Fibroblast of mammary gland (primary cell): ENCODE results near the gene ADAMTS18.
A peak's percentile ranks its signal among the peaks of the same experiment; 100 is the strongest.

Experiments used
- DNase-seq: peaks from one replicate; pipeline ENCODE4 v3.0.0-alpha.2; 2010; ENCODE audit warnings: low read depth
- H3K4me3 ChIP-seq: 2 replicates; pipeline ENCODE4 v1.5.1; 2011; ENCODE audit warnings: low read depth, mild to moderate bottlenecking, low read length, moderate library complexity; ENCODE audit not compliant: control insufficient read depth
- TF ChIP-seq, protein P1 (sequence below): conservative IDR thresholded peaks from 2 replicates; pipeline ENCODE4 v1.5.1; 2011; ENCODE audit warnings: low read depth, low read length, inconsistent platforms; ENCODE audit not compliant: control insufficient read depth, insufficient read depth

ADAMTS18 gene

DNA sequence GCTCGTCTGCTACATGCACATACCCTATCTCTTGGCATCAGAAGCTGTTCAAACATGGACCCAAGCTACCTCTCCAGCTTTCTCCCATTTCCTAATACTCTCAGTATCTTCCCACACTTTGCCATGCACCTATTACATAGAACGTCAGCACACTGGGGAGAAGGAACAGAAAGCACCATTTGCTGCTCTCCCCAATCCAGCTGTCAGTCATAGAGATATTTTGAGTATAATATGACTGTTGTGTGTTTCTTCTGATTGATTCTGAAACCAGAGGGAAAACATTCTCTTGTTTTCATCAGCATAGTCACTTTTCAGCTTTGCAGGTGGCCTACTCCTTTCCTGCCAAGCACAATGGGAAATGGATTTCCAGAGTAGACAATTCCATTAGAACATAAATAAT lies 107.1 kb downstream of the ADAMTS18 start:
- no peak for DNase-seq
- TF ChIP-seq, protein P1, sequence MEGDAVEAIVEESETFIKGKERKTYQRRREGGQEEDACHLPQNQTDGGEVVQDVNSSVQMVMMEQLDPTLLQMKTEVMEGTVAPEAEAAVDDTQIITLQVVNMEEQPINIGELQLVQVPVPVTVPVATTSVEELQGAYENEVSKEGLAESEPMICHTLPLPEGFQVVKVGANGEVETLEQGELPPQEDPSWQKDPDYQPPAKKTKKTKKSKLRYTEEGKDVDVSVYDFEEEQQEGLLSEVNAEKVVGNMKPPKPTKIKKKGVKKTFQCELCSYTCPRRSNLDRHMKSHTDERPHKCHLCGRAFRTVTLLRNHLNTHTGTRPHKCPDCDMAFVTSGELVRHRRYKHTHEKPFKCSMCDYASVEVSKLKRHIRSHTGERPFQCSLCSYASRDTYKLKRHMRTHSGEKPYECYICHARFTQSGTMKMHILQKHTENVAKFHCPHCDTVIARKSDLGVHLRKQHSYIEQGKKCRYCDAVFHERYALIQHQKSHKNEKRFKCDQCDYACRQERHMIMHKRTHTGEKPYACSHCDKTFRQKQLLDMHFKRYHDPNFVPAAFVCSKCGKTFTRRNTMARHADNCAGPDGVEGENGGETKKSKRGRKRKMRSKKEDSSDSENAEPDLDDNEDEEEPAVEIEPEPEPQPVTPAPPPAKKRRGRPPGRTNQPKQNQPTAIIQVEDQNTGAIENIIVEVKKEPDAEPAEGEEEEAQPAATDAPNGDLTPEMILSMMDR, result no peak
- no peak overlapping the region for H3K4me3 ChIP-seq

DNA sequence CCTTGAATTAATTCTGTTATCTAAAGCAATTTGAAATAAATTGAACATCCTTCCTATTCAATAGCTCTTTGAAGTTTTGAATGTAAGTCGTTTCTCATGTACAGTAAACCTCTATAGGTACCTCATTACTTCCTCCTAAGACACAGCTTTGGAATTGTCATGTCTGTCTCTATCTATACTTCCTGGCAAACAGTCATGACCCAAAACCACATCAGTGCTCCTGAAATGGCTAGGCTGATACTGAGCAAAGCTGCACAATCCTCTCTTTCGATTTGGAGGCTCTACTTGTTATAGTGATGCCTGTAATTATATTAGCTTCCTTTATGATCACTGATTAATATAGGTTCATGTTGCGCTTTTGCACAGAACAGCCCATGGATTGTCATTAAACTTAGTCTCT lies 110.1 kb downstream of the ADAMTS18 start:
- no peak for DNase-seq
- TF ChIP-seq, protein P1, result no peak
- H3K4me3 ChIP-seq, result no peak overlapping the region

DNA sequence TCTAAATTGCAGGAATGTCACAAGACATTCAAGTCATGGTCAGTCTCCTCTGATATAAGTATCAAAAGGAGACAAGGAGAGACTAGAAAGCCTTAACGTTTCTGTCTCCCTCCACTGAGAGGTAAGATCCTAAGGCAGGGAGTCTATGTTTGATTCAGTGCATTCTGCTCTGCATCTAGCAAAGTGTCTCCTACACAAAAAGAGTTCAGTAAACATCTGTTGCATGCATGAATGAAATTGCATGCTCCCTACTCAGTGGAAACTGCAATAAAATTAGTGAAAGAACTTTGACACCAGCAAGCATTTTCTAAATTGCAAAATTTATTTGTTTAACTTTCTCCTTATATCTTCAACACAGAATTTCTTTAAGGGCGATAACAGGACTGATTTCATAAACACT lies 111.1 kb downstream of the ADAMTS18 start:
- DNase-seq, result no peak
- TF ChIP-seq, protein P1, result no peak
- no peak overlapping the region for H3K4me3 ChIP-seq

DNA sequence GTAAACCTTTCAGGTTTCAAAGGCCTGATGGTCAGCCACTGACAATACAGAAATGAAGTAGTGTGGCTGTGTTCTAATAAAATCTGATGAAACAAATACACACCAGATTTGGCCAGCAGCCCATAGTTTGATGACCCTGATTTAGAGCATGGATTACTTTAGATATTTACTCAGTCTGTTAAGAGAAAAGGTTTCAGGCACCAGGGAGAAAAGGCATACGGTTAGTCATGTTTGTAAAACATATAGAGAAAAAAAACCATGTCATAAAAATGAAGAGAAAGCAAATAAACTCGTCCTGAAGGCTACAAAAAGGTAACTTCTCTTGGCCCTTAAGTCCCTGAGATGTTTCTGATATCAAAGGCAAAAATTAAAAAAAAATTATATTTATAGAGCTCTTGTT lies 112.1 kb downstream of the ADAMTS18 start:
- H3K4me3 ChIP-seq, result no peak overlapping the region
- TF ChIP-seq, protein P1, result no peak
- no peak for DNase-seq

DNA sequence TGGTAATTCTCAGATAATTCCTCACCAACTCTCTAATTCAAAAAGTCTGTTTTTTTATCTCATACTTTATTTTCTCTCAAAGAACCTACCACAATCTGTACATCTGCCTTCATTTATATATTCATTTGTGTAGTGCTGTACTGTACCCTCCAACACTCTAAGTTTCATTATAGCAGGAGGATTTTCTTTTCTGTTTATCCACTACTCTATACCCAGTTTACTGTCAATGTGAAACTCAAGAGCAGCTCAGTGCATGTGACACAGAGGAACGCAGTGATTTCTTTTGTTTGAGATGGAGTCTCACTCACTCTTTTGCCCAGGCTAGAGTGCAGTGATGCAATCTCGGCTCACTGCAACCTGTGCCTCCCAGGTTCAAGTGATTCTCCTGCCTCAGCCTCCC lies 117.8 kb downstream of the ADAMTS18 start:
- DNase-seq, result no peak
- TF ChIP-seq, protein P1, result no peak
- H3K4me3 ChIP-seq, result no peak overlapping the region

GRCh38 chr16:77310877-77311276 lies 124.0 kb downstream of the ADAMTS18 start:
- H3K4me3 ChIP-seq, result no peak overlapping the region
- TF ChIP-seq, protein P1, result no peak
- no peak for DNase-seq

DNA sequence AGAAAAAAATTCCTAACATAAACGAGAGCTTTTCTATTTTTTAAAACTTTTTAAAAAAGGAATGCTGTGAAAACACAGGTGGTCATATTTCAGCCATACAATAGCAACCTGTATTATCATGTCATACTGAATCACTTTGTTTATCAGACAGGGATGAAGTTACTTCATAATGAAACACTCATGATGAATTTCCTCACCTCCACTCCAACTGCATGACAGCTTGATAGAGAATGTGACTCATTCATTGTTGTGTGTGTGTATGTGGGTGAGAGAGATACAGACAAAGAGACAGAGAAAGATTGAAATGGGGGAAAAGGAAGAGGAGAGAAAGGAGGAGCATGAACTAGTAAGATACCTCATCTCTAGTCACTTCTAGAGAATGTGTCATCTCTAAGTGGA lies 126.7 kb downstream of the ADAMTS18 start:
- H3K4me3 ChIP-seq, result no peak overlapping the region
- DNase-seq, result peak; percentile 85
- TF ChIP-seq, protein P1, result no peak
